WTC11 (cell line): ENCODE data around the gene CENPF. TPM values are rescaled to one million over a fixed set of nuclear protein-coding genes. Genes with fewer than 3 reads are reported as not detected.

Source experiments
- ATAC-seq: fragments of 200-7000 bp; cut with Tn5 transposase; 2 replicates; pipeline ENCODE4 v1.10.0; 2021; ENCODE audit warnings: mild to moderate bottlenecking, moderate library complexity
- CTCF ChIA-PET: fragments of 300-600 bp; sonication (Branson Sonifier 250); formaldehyde crosslinking; loops from one replicate; lab custom pipeline; 2021; ENCODE audit warnings: antibody characterized with exemption; lab: Charles Lee
- POLR2A ChIA-PET: fragments of 350-600 bp; sonication (Branson Sonifier 250); formaldehyde crosslinking; loops from one replicate; lab custom pipeline; 2021; ENCODE audit warnings: antibody characterized with exemption; lab: Charles Lee
- DNase-seq: peaks from one replicate; pipeline ENCODE4 v3.0.0; 2021; ENCODE audit warnings: low spot score
- H3K27ac Mint-ChIP-seq: 2 replicates; pipeline ENCODE4 v1.8.0; 2021; ENCODE audit warnings: mixed read lengths
- H3K27me3 Mint-ChIP-seq: 2 replicates; pipeline ENCODE4 v1.8.0; 2021; ENCODE audit warnings: low read depth, mild to moderate bottlenecking, moderate library complexity, mixed read lengths
- H3K36me3 Mint-ChIP-seq: 2 replicates; pipeline ENCODE4 v1.8.0; 2021; ENCODE audit warnings: mixed read lengths
- H3K4me1 Mint-ChIP-seq: 2 replicates; pipeline ENCODE4 v1.8.0; 2022; ENCODE audit warnings: mixed read lengths
- H3K4me3 Mint-ChIP-seq: 2 replicates; pipeline ENCODE4 v1.8.0; 2021; ENCODE audit warnings: mild to moderate bottlenecking, moderate library complexity, mixed read lengths
- H3K9me3 Mint-ChIP-seq: 2 replicates; pipeline ENCODE4 v1.8.0; 2021; ENCODE audit warnings: mixed read lengths
- AR ChIP-seq: fragments of 250-450 bp; sonication (Bioruptor Pico); IDR thresholded peaks from 2 replicates; pipeline ENCODE4 v1.9.0; 2021; ENCODE audit warnings: mild to moderate bottlenecking
- E2F4 ChIP-seq: sonication (generic); formaldehyde crosslinking; IDR thresholded peaks from 2 replicates; pipeline ENCODE4 v1.8.1; 2022; ENCODE audit warnings: low read depth, mild to moderate bottlenecking, moderate library complexity, missing genetic modification reagents, borderline replicate concordance
- GABPB1 ChIP-seq: sonication (generic); formaldehyde crosslinking; IDR thresholded peaks from 2 replicates; pipeline ENCODE4 v1.8.1; 2023; ENCODE audit warnings: mild to moderate bottlenecking, missing genetic modification reagents
- ZNF512 ChIP-seq: sonication (generic); formaldehyde crosslinking; IDR thresholded peaks from 2 replicates; pipeline ENCODE4 v1.8.1; 2022; ENCODE audit warnings: missing genetic modification reagents, borderline replicate concordance
- ZNF671 ChIP-seq: fragments of 250-450 bp; sonication (Bioruptor Pico); IDR thresholded peaks from 2 replicates; pipeline ENCODE4 v1.8.0; 2021; ENCODE audit warnings: mild to moderate bottlenecking
- total RNA-seq: library from RNA; stranded (reverse); gene quantifications from 3 replicates; pipeline ENCODE4 v1.2.3, GENCODE V29; 2021
- TF ChIP-seq, protein P1 (sequence below): sonication (generic); formaldehyde crosslinking; IDR thresholded peaks from 2 replicates; pipeline ENCODE4 v1.8.0; 2023; ENCODE audit warnings: mild to moderate bottlenecking, missing genetic modification reagents
- TF ChIP-seq, protein P2 (sequence below): sonication (generic); formaldehyde crosslinking; IDR thresholded peaks from 2 replicates; pipeline ENCODE4 v1.8.0; 2023; ENCODE audit warnings: missing genetic modification reagents, mild to moderate bottlenecking, borderline replicate concordance
- TF ChIP-seq, protein P3 (sequence below): sonication (generic); formaldehyde crosslinking; IDR thresholded peaks from 2 replicates; pipeline ENCODE4 v1.8.1; 2023; ENCODE audit warnings: mild to moderate bottlenecking, missing genetic modification reagents, borderline replicate concordance
- TF ChIP-seq, protein P4 (sequence below): sonication (generic); formaldehyde crosslinking; IDR thresholded peaks from 2 replicates; pipeline ENCODE4 v1.8.1; 2022; ENCODE audit warnings: mild to moderate bottlenecking, moderate library complexity, missing genetic modification reagents

Gene CENPF
- total RNA-seq, 1 experiment from 2014 or later: 166 TPM

DNA sequence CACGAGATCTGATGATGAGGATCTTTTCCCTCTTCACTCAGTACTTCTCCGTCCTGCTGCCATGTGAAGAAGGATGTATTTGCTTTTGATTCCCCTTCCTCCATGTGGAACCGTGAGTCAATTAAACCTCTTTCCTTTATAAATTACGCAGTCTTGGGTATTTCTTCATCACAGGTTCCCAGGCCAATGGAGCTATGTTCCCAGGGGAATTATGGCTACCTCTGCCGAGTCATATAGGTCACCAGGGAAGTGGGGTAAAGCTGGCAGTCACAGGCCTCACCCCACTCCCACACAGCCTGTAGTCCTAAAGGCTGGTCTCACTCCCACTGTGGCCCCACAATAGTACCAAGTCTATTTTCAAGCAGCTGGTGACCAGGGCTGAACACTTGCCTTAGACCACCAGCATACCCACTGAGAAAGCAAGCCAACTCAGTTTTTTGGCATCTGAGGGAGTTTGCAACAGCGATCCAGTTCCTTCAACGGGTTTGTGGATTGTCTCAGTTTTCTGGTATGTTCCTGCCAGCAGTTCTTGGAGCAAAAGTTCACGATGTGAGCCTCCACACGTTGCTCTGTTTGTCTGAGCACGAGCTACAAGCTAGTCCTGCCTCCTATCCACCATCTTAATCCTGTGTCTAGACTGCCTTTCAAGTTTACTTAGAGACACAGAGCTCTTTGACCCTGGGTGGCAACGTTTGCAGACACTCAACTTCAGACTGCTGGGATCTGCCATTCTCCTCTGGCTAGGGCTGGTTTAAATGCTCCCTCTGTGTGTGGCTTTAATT lies 104.5 kb downstream of the CENPF start (continued):
- TF ChIP-seq, protein P1, sequence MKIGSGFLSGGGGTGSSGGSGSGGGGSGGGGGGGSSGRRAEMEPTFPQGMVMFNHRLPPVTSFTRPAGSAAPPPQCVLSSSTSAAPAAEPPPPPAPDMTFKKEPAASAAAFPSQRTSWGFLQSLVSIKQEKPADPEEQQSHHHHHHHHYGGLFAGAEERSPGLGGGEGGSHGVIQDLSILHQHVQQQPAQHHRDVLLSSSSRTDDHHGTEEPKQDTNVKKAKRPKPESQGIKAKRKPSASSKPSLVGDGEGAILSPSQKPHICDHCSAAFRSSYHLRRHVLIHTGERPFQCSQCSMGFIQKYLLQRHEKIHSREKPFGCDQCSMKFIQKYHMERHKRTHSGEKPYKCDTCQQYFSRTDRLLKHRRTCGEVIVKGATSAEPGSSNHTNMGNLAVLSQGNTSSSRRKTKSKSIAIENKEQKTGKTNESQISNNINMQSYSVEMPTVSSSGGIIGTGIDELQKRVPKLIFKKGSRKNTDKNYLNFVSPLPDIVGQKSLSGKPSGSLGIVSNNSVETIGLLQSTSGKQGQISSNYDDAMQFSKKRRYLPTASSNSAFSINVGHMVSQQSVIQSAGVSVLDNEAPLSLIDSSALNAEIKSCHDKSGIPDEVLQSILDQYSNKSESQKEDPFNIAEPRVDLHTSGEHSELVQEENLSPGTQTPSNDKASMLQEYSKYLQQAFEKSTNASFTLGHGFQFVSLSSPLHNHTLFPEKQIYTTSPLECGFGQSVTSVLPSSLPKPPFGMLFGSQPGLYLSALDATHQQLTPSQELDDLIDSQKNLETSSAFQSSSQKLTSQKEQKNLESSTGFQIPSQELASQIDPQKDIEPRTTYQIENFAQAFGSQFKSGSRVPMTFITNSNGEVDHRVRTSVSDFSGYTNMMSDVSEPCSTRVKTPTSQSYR (CRISPR knock-in tag): no peak
- TF ChIP-seq, protein P2, sequence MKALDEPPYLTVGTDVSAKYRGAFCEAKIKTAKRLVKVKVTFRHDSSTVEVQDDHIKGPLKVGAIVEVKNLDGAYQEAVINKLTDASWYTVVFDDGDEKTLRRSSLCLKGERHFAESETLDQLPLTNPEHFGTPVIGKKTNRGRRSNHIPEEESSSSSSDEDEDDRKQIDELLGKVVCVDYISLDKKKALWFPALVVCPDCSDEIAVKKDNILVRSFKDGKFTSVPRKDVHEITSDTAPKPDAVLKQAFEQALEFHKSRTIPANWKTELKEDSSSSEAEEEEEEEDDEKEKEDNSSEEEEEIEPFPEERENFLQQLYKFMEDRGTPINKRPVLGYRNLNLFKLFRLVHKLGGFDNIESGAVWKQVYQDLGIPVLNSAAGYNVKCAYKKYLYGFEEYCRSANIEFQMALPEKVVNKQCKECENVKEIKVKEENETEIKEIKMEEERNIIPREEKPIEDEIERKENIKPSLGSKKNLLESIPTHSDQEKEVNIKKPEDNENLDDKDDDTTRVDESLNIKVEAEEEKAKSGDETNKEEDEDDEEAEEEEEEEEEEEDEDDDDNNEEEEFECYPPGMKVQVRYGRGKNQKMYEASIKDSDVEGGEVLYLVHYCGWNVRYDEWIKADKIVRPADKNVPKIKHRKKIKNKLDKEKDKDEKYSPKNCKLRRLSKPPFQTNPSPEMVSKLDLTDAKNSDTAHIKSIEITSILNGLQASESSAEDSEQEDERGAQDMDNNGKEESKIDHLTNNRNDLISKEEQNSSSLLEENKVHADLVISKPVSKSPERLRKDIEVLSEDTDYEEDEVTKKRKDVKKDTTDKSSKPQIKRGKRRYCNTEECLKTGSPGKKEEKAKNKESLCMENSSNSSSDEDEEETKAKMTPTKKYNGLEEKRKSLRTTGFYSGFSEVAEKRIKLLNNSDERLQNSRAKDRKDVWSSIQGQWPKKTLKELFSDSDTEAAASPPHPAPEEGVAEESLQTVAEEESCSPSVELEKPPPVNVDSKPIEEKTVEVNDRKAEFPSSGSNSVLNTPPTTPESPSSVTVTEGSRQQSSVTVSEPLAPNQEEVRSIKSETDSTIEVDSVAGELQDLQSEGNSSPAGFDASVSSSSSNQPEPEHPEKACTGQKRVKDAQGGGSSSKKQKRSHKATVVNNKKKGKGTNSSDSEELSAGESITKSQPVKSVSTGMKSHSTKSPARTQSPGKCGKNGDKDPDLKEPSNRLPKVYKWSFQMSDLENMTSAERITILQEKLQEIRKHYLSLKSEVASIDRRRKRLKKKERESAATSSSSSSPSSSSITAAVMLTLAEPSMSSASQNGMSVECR (CRISPR knock-in tag): no peak
- TF ChIP-seq, protein P3, sequence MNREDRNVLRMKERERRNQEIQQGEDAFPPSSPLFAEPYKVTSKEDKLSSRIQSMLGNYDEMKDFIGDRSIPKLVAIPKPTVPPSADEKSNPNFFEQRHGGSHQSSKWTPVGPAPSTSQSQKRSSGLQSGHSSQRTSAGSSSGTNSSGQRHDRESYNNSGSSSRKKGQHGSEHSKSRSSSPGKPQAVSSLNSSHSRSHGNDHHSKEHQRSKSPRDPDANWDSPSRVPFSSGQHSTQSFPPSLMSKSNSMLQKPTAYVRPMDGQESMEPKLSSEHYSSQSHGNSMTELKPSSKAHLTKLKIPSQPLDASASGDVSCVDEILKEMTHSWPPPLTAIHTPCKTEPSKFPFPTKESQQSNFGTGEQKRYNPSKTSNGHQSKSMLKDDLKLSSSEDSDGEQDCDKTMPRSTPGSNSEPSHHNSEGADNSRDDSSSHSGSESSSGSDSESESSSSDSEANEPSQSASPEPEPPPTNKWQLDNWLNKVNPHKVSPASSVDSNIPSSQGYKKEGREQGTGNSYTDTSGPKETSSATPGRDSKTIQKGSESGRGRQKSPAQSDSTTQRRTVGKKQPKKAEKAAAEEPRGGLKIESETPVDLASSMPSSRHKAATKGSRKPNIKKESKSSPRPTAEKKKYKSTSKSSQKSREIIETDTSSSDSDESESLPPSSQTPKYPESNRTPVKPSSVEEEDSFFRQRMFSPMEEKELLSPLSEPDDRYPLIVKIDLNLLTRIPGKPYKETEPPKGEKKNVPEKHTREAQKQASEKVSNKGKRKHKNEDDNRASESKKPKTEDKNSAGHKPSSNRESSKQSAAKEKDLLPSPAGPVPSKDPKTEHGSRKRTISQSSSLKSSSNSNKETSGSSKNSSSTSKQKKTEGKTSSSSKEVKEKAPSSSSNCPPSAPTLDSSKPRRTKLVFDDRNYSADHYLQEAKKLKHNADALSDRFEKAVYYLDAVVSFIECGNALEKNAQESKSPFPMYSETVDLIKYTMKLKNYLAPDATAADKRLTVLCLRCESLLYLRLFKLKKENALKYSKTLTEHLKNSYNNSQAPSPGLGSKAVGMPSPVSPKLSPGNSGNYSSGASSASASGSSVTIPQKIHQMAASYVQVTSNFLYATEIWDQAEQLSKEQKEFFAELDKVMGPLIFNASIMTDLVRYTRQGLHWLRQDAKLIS (CRISPR knock-in tag): no peak
- TF ChIP-seq, protein P4, sequence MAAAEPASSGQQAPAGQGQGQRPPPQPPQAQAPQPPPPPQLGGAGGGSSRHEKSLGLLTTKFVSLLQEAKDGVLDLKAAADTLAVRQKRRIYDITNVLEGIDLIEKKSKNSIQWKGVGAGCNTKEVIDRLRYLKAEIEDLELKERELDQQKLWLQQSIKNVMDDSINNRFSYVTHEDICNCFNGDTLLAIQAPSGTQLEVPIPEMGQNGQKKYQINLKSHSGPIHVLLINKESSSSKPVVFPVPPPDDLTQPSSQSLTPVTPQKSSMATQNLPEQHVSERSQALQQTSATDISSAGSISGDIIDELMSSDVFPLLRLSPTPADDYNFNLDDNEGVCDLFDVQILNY (CRISPR knock-in tag): no peak
- TF ChIP-seq, all 79 proteins: peak for 0

DNA sequence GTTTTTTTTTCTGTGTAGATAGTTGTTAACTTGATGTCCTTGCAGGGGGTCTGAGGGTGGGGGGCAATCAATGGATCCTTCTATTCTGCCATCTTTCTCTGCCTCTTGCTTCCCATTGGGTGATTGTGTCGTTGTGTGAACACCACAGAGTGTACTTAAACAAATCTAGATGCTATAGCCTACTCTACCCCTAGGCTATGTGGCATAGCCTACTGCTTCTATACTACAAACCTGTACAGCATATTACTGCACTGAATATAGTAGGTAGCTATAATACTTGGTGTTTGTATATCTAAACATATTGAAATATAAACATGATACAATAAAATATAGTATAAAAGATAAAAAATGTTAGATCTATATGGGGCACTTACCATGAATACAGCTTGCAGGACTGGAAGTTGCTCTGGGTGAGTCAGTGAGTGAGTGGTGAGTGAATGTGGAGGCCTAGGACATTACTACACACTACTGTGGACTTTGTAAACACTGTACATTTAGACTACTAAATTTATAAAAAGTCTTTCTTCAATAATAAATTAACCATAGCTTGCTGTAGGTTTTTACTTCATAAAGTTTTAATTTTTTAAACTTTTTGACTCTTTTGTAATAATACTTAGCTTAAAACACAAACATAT lies 105.4 kb downstream of the CENPF start:
- CTCF ChIA-PET: no interaction called here
- POLR2A ChIA-PET: no interaction called here

More for the DNA sequence above, 105.4 kb downstream of the CENPF start:
- no peak for DNase-seq
- ATAC-seq: no peak
- H3K27ac Mint-ChIP-seq: no peak overlapping the region
- peaks cover 17% of the 10 kb centered on the region for H3K9me3 Mint-ChIP-seq
- no peak overlapping the region for H3K4me3 Mint-ChIP-seq
- TF ChIP-seq ZNF671 (CRISPR knock-in tag) (no peak), AR (CRISPR knock-in tag) (no peak), E2F4 (no peak), ZNF512 (CRISPR knock-in tag) (no peak), GABPB1 (CRISPR knock-in tag) (no peak)
- no peaks in the 10 kb centered on the region for H3K36me3 Mint-ChIP-seq
- no peaks in the 10 kb centered on the region for H3K4me1 Mint-ChIP-seq
- H3K27me3 Mint-ChIP-seq: no peaks in the 10 kb centered on the region
